B cell (primary cell): ENCODE data around the gene CCT8L2. TPM values are rescaled to one million over a fixed set of nuclear protein-coding genes. Genes with fewer than 3 reads are reported as not detected.
"Not testable (repeated sequence)": the region's sequence is repeated elsewhere in the genome, so short reads cannot be mapped to it uniquely, and the experiment has no call there.

Source experiments
- ATAC-seq: fragments of 200-7000 bp; cut with Tn5 transposase; one replicate; pipeline ENCODE4 v1.10.0; 2021; ENCODE audit warnings: low read depth, mild to moderate bottlenecking, moderate number of reproducible peaks, moderate library complexity
- CTCF ChIA-PET: fragments of 350-600 bp; sonication (Branson Sonifier 250); formaldehyde crosslinking; loops from one replicate; lab custom pipeline; 2021; ENCODE audit warnings: antibody characterized with exemption, inconsistent platforms; lab: Charles Lee
- POLR2A ChIA-PET: fragments of 350-600 bp; sonication (Branson Sonifier 250); formaldehyde crosslinking; loops from one replicate; lab custom pipeline; 2021; ENCODE audit warnings: antibody characterized with exemption; lab: Charles Lee
- DNase-seq: peaks from one replicate; pipeline ENCODE4 v3.0.0; 2013
- H2AFZ ChIP-seq: 2 replicates; pipeline ENCODE4 v1.6.1; 2012; ENCODE audit warnings: mild to moderate bottlenecking, low read depth, low read length; ENCODE audit not compliant: insufficient read depth, poor library complexity, severe bottlenecking
- H3K27ac ChIP-seq, 2 donors: 1 replicate in 1 of 2; 2 replicates in 1 of 2; pipeline ENCODE4 v1.5.1; 2012 to 2013; ENCODE audit warnings: low read length in 2 of 2, mild to moderate bottlenecking in 2 of 2, moderate library complexity in 1 of 2
- H3K27me3 ChIP-seq, 4 experiments: fragments of 200-600 bp in 1 of 4; sonication (generic) in 1 of 4; replicated peaks in 1 of 4; 1 replicate in 2 of 4; 2 replicates in 2 of 4; pipeline versions ENCODE4 v1.6.1 to v1.7.0; 2013 to 2016; ENCODE audit warnings: low read length in 3 of 4, mild to moderate bottlenecking in 2 of 4, mixed read lengths in 1 of 4, moderate library complexity in 1 of 4; ENCODE audit not compliant: insufficient read depth in 4 of 4, control insufficient read depth in 3 of 4; ENCODE audit errors: control extremely low read depth in 1 of 4
- H3K36me3 ChIP-seq, 2 experiments: replicated peaks in 1 of 2; 1 replicate in 1 of 2; 2 replicates in 1 of 2; pipeline versions ENCODE4 v1.6.1 to v1.7.1; 2013; ENCODE audit warnings: low read length in 1 of 2; ENCODE audit not compliant: insufficient read depth in 2 of 2, control insufficient read depth in 1 of 2; ENCODE audit errors: control extremely low read depth in 1 of 2, extremely low read depth in 1 of 2
- H3K4me1 ChIP-seq, 2 donors: fragments of 200-600 bp in 1 of 2; sonication (generic) in 1 of 2; 1 replicate in 1 of 2; 2 replicates in 1 of 2; pipeline versions ENCODE4 v1.5.1 to v1.6.1; 2013 to 2017; ENCODE audit warnings: low read length in 2 of 2; ENCODE audit not compliant: control insufficient read depth in 2 of 2, insufficient read depth in 2 of 2
- H3K4me2 ChIP-seq: replicated peaks from 2 replicates; pipeline ENCODE3; 2012; ENCODE audit warnings: mild to moderate bottlenecking, low read depth, low read length; ENCODE audit not compliant: poor library complexity, severe bottlenecking
- H3K4me3 ChIP-seq, 5 experiments: fragments of 200-600 bp in 1 of 5; sonication (generic) in 1 of 5; 1 replicate in 3 of 5; 2 replicates in 2 of 5; pipeline versions ENCODE4 v1.5.1 to v1.7.0; 2011 to 2016; ENCODE audit warnings: low read length in 4 of 5, mild to moderate bottlenecking in 4 of 5, low read depth in 2 of 5, control low read depth in 1 of 5, moderate library complexity in 1 of 5; ENCODE audit not compliant: insufficient read depth in 1 of 5; ENCODE audit errors: control extremely low read depth in 1 of 5, extremely low read depth in 1 of 5
- H3K79me2 ChIP-seq: fragments of 200-600 bp; sonication (generic); one replicate; pipeline ENCODE4 v1.6.0; 2016; ENCODE audit warnings: low read length; ENCODE audit not compliant: control insufficient read depth, insufficient read depth
- H3K9ac ChIP-seq: fragments of 200-600 bp; sonication (generic); 2 replicates; pipeline ENCODE4 v1.6.1; 2017; ENCODE audit warnings: mild to moderate bottlenecking, low read length, moderate library complexity
- H3K9me3 ChIP-seq, 3 donors: one replicate each; pipeline versions ENCODE4 v1.6.1 to v1.7.1; 2013; ENCODE audit warnings: low read length in 2 of 3; ENCODE audit not compliant: control insufficient read depth in 2 of 3, insufficient read depth in 1 of 3; ENCODE audit errors: control extremely low read depth in 1 of 3
- H4K20me1 ChIP-seq: 2 replicates; pipeline ENCODE4 v1.6.0; 2012; ENCODE audit warnings: mild to moderate bottlenecking, low read length; ENCODE audit not compliant: insufficient read depth, control insufficient read depth, poor library complexity, severe bottlenecking
- H3K27ac Mint-ChIP-seq: one replicate; pipeline ENCODE4 v1.8.0; 2021; ENCODE audit warnings: mixed read lengths
- H3K27me3 Mint-ChIP-seq: one replicate; pipeline ENCODE4 v1.8.0; 2021; ENCODE audit warnings: mixed read lengths
- H3K4me1 Mint-ChIP-seq: one replicate; pipeline ENCODE4 v1.8.0; 2021; ENCODE audit warnings: mixed read lengths
- H3K4me3 Mint-ChIP-seq: one replicate; pipeline ENCODE4 v1.8.0; 2021; ENCODE audit warnings: mixed read lengths
- H3K9me3 Mint-ChIP-seq: one replicate; pipeline ENCODE4 v1.8.0; 2022; ENCODE audit warnings: mixed read lengths; ENCODE audit not compliant: insufficient read depth
- CTCF ChIP-seq: fragments of 200-600 bp; IDR thresholded peaks from one replicate; pipeline ENCODE4 v1.8.0; 2022; ENCODE audit warnings: antibody characterized with exemption, mild to moderate bottlenecking
- EZH2 ChIP-seq: IDR thresholded peaks from 2 replicates; pipeline ENCODE4 v1.6.1; 2012; ENCODE audit warnings: borderline replicate concordance, low read depth, mild to moderate bottlenecking, moderate library complexity, low read length; ENCODE audit not compliant: insufficient read depth, poor library complexity, severe bottlenecking
- WGBS: methylation state at CpG from one replicate; pipeline ENCODE4 v1.1.5; 2013; ENCODE audit warnings: missing lambda C conversion rate; ENCODE audit not compliant: insufficient coverage; 5-methylcytosine and 5-hydroxymethylcytosine counted together
- intact Hi-C: fragments of 100-400 bp; cut with micrococcal nuclease; formaldehyde crosslinking; loops from one replicate; pipeline ENCODE4 v1.10.0; 2022
- polyA plus RNA-seq: library from polyadenylated mRNA; depleted of rRNA; stranded (reverse); fragments of >200 nt; gene quantifications from 2 replicates; pipeline ENCODE4 v1.2.3, GENCODE V29; 2012
- total RNA-seq, 2 donors: library from RNA; stranded (reverse); fragments of 120-200 nt in 1 of 2; gene quantifications; 1 replicate in 1 of 2; 2 replicates in 1 of 2; pipeline versions ENCODE4 v1.2.3 to v1.2.4, GENCODE V29; 2013 to 2022

Gene CCT8L2
- total and polyA plus RNA-seq, 2 donors (not counting 1 experiment from before 2014, with no cell fraction given) = not detected

- no peak overlapping the region for H3K27ac Mint-ChIP-seq
- Histone ChIP-seq H3K36me3 (no peaks in the 10 kb centered on the region), H3K79me2 (no peaks in the 10 kb centered on the region), H3K9me3 (peaks cover 0 to 7% (median 0%) of the 10 kb centered on the region in 3 donors), H3K27me3 (peaks cover 0 to 13% (median 7%) of the 10 kb centered on the region in 4 experiments), H4K20me1 (no peaks in the 10 kb centered on the region), H3K4me2 (peak overlapping the region; percentile 59), H3K27ac (no peak overlapping the region), H3K9ac (no peak overlapping the region), H2AFZ (peak overlapping the region; percentile 22), H3K4me1 (peaks cover 0 to 5% of the 10 kb centered on the region in 2 donors), H3K4me3 (peak overlapping the region in 3 of 5 experiments; percentile 33 to 48 (median 36))
- WGBS = 3% methylated on average over 92 of the region's 100 CpGs
- ChIA-PET CTCF (no interaction called here), POLR2A (no interaction called here)
- peaks cover 31% of the 10 kb centered on the region for H3K27me3 Mint-ChIP-seq
- DNase-seq = peak; percentile 19
- H3K4me1 Mint-ChIP-seq = peaks cover 11% of the 10 kb centered on the region
- TF ChIP-seq CTCF (no peak), EZH2 (no peak)
- H3K4me3 Mint-ChIP-seq = peak overlapping the region; percentile 41
- intact Hi-C loops = no loop called here
- ATAC-seq = peak; percentile 41
- H3K9me3 Mint-ChIP-seq = no peaks in the 10 kb centered on the region
Observed at GRCh38 chr22:16601437-16602223, 9.0 kb upstream of the CCT8L2 start.

- H3K4me1 ChIP-seq, H3K27ac ChIP-seq, H3K79me2 ChIP-seq, CTCF ChIA-PET, H3K9me3 Mint-ChIP-seq, H3K36me3 ChIP-seq, H3K27ac Mint-ChIP-seq, intact Hi-C loops, H4K20me1 ChIP-seq, POLR2A ChIA-PET, H3K9ac ChIP-seq, H3K9me3 ChIP-seq: not testable (repeated sequence)
- DNase-seq (peak; percentile 16), ATAC-seq (peak; percentile 49)
- H3K27me3 ChIP-seq = peaks cover 0 to 13% (median 7%) of the 10 kb centered on the region in 4 experiments
- peak overlapping the region; percentile 38 for H2AFZ ChIP-seq
- 5% methylated on average over 56 of the region's 71 CpGs for WGBS
- Mint-ChIP-seq H3K4me3 (peak overlapping the region; percentile 56), H3K4me1 (peaks cover 11% of the 10 kb centered on the region), H3K27me3 (peaks cover 36% of the 10 kb centered on the region)
- H3K4me3 ChIP-seq = peak overlapping the region in 3 of 5 experiments; percentile 12 to 25 (median 21)
- H3K4me2 ChIP-seq = peak overlapping the region; percentile 59
Observed at GRCh38 chr22:16600644-16601436, 8.2 kb upstream of the CCT8L2 start.

GRCh38 chr22:16599648-16600047, 7.0 kb upstream of the CCT8L2 start:
- DNase-seq, intact Hi-C loops, H3K79me2 ChIP-seq, H3K27ac ChIP-seq, H3K4me3 ChIP-seq, H3K27ac Mint-ChIP-seq, ATAC-seq, H2AFZ ChIP-seq, H3K4me3 Mint-ChIP-seq, H3K36me3 ChIP-seq, H4K20me1 ChIP-seq, CTCF ChIA-PET, H3K9me3 Mint-ChIP-seq, H3K4me1 ChIP-seq, POLR2A ChIA-PET, H3K4me2 ChIP-seq, H3K9me3 ChIP-seq, H3K9ac ChIP-seq: not testable (repeated sequence)
- WGBS = no CpG with 5 or more reads among the region's 4 CpGs
- peaks cover 11% of the 10 kb centered on the region for H3K4me1 Mint-ChIP-seq
- peaks cover 36% of the 10 kb centered on the region for H3K27me3 Mint-ChIP-seq
- peaks cover 0 to 12% (median 7%) of the 10 kb centered on the region in 4 experiments for H3K27me3 ChIP-seq
